Keratinocyte (primary cell): ENCODE measurements around the gene XCL1. TPM values are rescaled to one million over a fixed set of nuclear protein-coding genes. Genes with fewer than 3 reads are reported as not detected.

Source experiments
- DNase-seq: peaks from one replicate; pipeline ENCODE4 v3.0.0-alpha.2; 2011; ENCODE audit warnings: low read depth, missing footprints, low spot score
- FAIRE-seq: peaks from 2 replicates; lab custom pipeline; 2011; peaks lifted over from hg19 to GRCh38; lab: Jason Lieb, UNC
- H2AFZ ChIP-seq: 2 replicates; pipeline ENCODE4 v1.6.0; 2012; ENCODE audit warnings: low read length, control low read depth, inconsistent platforms; ENCODE audit not compliant: control insufficient read depth
- H3K27ac ChIP-seq: 2 replicates; pipeline ENCODE4 v1.5.1; 2011; ENCODE audit warnings: low read length; ENCODE audit not compliant: control insufficient read depth, insufficient read depth
- H3K27me3 ChIP-seq: 3 replicates; pipeline ENCODE4 v1.6.0; 2011; ENCODE audit warnings: low read length; ENCODE audit not compliant: control insufficient read depth, insufficient read depth; ENCODE audit errors: extremely low read depth
- H3K36me3 ChIP-seq, 2 experiments: 2 replicates in 1 of 2; 3 replicates in 1 of 2; pipeline ENCODE4 v1.5.1; 2011; ENCODE audit warnings: low read length in 2 of 2, mild to moderate bottlenecking in 1 of 2; ENCODE audit not compliant: control insufficient read depth in 2 of 2, insufficient read depth in 2 of 2; ENCODE audit errors: extremely low read depth in 1 of 2
- H3K4me1 ChIP-seq: 3 replicates; pipeline ENCODE4 v1.5.1; 2011; ENCODE audit warnings: low read length; ENCODE audit not compliant: control insufficient read depth, insufficient read depth; ENCODE audit errors: extremely low read depth
- H3K4me2 ChIP-seq: 3 replicates; pipeline ENCODE4 v1.6.0; 2011; ENCODE audit warnings: low read depth, low read length; ENCODE audit not compliant: control insufficient read depth, insufficient read depth; ENCODE audit errors: extremely low read depth
- H3K4me3 ChIP-seq, 3 experiments: fragments of 200-600 bp in 1 of 3; sonication (generic) in 1 of 3; 2 replicates in 2 of 3; 3 replicates in 1 of 3; pipeline ENCODE4 v1.5.1; 2011 to 2016; ENCODE audit warnings: low read length in 3 of 3, mild to moderate bottlenecking in 3 of 3, control low read depth in 2 of 3, inconsistent platforms in 1 of 3, low read depth in 1 of 3, mixed read lengths in 1 of 3, mixed run types in 1 of 3, moderate library complexity in 1 of 3; ENCODE audit not compliant: control insufficient read depth in 2 of 3, insufficient read depth in 2 of 3; ENCODE audit errors: extremely low read depth in 1 of 3
- H3K79me2 ChIP-seq: 2 replicates; pipeline ENCODE4 v1.6.0; 2012; ENCODE audit warnings: low read length; ENCODE audit not compliant: control insufficient read depth, insufficient read depth
- H3K9ac ChIP-seq: 3 replicates; pipeline ENCODE4 v1.6.0; 2011; ENCODE audit warnings: low read length; ENCODE audit not compliant: control insufficient read depth, insufficient read depth; ENCODE audit errors: extremely low read depth
- H3K9me1 ChIP-seq: 3 replicates; pipeline ENCODE4 v1.6.0; 2011; ENCODE audit warnings: low read length; ENCODE audit not compliant: control insufficient read depth, insufficient read depth; ENCODE audit errors: extremely low read depth
- H3K9me3 ChIP-seq: 2 replicates; pipeline ENCODE4 v1.5.1; 2012; ENCODE audit warnings: low read depth, low read length; ENCODE audit not compliant: control insufficient read depth
- H4K20me1 ChIP-seq: 3 replicates; pipeline ENCODE4 v1.6.0; 2011; ENCODE audit warnings: low read length; ENCODE audit not compliant: control insufficient read depth, insufficient read depth; ENCODE audit errors: extremely low read depth
- CTCF ChIP-seq, 3 experiments: IDR thresholded peaks in 1 of 3; conservative IDR thresholded peaks in 1 of 3; optimal IDR thresholded peaks in 1 of 3; 2 replicates in 2 of 3; 3 replicates in 1 of 3; pipeline versions ENCODE3 to v1.5.1; 2011; ENCODE audit warnings: low read length in 3 of 3, mild to moderate bottlenecking in 3 of 3, moderate library complexity in 2 of 3, control low read depth in 1 of 3, inconsistent platforms in 1 of 3; ENCODE audit not compliant: insufficient read depth in 2 of 3; ENCODE audit errors: extremely low read depth in 1 of 3
- EZH2 ChIP-seq: IDR thresholded peaks from one replicate; pipeline ENCODE4 v1.6.1; 2012; ENCODE audit warnings: inconsistent platforms, mild to moderate bottlenecking, low read length, moderate library complexity
- dilution Hi-C: fragments of 300-500 bp; cut with MboI; formaldehyde crosslinking; loops from one replicate; pipeline ENCODE4 v1.7.0; 2020; ENCODE audit warnings: low sequenced_read_pairs; ENCODE audit not compliant: extremely low pct_ligation_motif_present
- polyA plus RNA-seq, 5 experiments: library from polyadenylated mRNA; depleted of rRNA in 3 of 5; stranded (reverse) in 3 of 5; stranded (forward) in 1 of 5; unstranded in 1 of 5; fragments of >200 nt; gene quantifications; 1 replicate in 1 of 5; 2 replicates in 3 of 5; 3 replicates in 1 of 5; pipeline versions ENCODE4 v1.2.1 to v1.2.3, GENCODE V29; 2011 to 2012; ENCODE audit warnings: missing spikeins in 2 of 5, low read depth in 1 of 5, low replicate concordance in 1 of 5

The XCL1 gene
- polyA plus RNA-seq, 1 donor (not counting 4 experiments of a cell fraction or from before 2014, with no cell fraction given): 0.18 TPM

- FAIRE-seq (no peak), DNase-seq (no peak)
- no peaks in the 10 kb centered on the region for H3K79me2 ChIP-seq
- no peak overlapping the region for H3K27ac ChIP-seq
- H3K9ac ChIP-seq: no peak overlapping the region
- no peaks in the 10 kb centered on the region for H3K9me1 ChIP-seq
- peaks cover 16% of the 10 kb centered on the region for H3K27me3 ChIP-seq
- H3K4me2 ChIP-seq: no peak overlapping the region
- no peak overlapping the region for H3K4me3 ChIP-seq
- no peak overlapping the region for H2AFZ ChIP-seq
- no peaks in the 10 kb centered on the region for H4K20me1 ChIP-seq
- dilution Hi-C loops: no loop called here
- H3K4me1 ChIP-seq: no peaks in the 10 kb centered on the region
- TF ChIP-seq CTCF (optimal IDR thresholded peaks at IDR 0.05 in 1 of 3, IDR thresholded peaks at IDR 0.05 in 1 of 3, conservative IDR thresholded peaks at IDR 0.05 in 1 of 3; ENCODE audit: extremely low read depth in 1 of 3, insufficient read depth in 2 of 3, low read length in 3 of 3): no peak
- no peaks in the 10 kb centered on the region for H3K9me3 ChIP-seq
- H3K36me3 ChIP-seq: no peaks in the 10 kb centered on the region
Measured at GRCh38 chr1:168556647-168557046, 19.8 kb upstream of the XCL1 start.

- Histone ChIP-seq H3K27me3 (peaks cover 7% of the 10 kb centered on the region), H3K4me1 (no peaks in the 10 kb centered on the region), H4K20me1 (no peaks in the 10 kb centered on the region), H3K79me2 (no peaks in the 10 kb centered on the region), H3K9me3 (no peaks in the 10 kb centered on the region), H3K4me2 (no peak overlapping the region), H3K27ac (no peak overlapping the region), H3K9ac (no peak overlapping the region), H3K36me3 (no peaks in the 10 kb centered on the region), H3K4me3 (no peak overlapping the region), H3K9me1 (no peaks in the 10 kb centered on the region), H2AFZ (no peak overlapping the region)
- no peak for FAIRE-seq
- no peak for TF ChIP-seq EZH2
- TF ChIP-seq CTCF (optimal IDR thresholded peaks at IDR 0.05 in 1 of 3, IDR thresholded peaks at IDR 0.05 in 1 of 3, conservative IDR thresholded peaks at IDR 0.05 in 1 of 3; ENCODE audit: extremely low read depth in 1 of 3, insufficient read depth in 2 of 3, low read length in 3 of 3): no peak
- dilution Hi-C loops: no loop called here
- DNase-seq: no peak
Measured at GRCh38 chr1:168560370-168560769, 16.0 kb upstream of the XCL1 start.
